GM23248 (cell line): ENCODE results near the gene VWA5B2. TPM values are rescaled to one million over a fixed set of nuclear protein-coding genes. Genes with fewer than 3 reads are reported as not detected.

Experiments
- DNase-seq: peaks from one replicate; pipeline ENCODE4 v3.0.0-alpha.2; 2015
- H2AFZ ChIP-seq: fragments of 200-600 bp; sonication (generic); 2 replicates; pipeline ENCODE4 v1.6.1; 2016; ENCODE audit warnings: antibody characterized with exemption
- H3F3A ChIP-seq: fragments of 200-600 bp; sonication (generic); 2 replicates; pipeline ENCODE4 v1.6.1; 2016; ENCODE audit warnings: mild to moderate bottlenecking, antibody characterized with exemption, mixed run types; ENCODE audit not compliant: insufficient read depth
- H3K27ac ChIP-seq: fragments of 200-600 bp; sonication (generic); 2 replicates; pipeline ENCODE4 v1.5.1; 2016; ENCODE audit warnings: mild to moderate bottlenecking
- H3K27me3 ChIP-seq: fragments of 200-600 bp; sonication (generic); replicated peaks from 2 replicates; pipeline ENCODE4 v1.6.1; 2016; ENCODE audit warnings: mild to moderate bottlenecking; ENCODE audit not compliant: insufficient read depth
- H3K36me3 ChIP-seq: fragments of 200-600 bp; sonication (generic); 2 replicates; pipeline ENCODE4 v1.6.1; 2016; ENCODE audit warnings: low read depth, mild to moderate bottlenecking
- H3K4me1 ChIP-seq: fragments of 200-600 bp; sonication (generic); 2 replicates; pipeline ENCODE4 v1.6.1; 2016; ENCODE audit warnings: mild to moderate bottlenecking; ENCODE audit not compliant: insufficient read depth
- H3K4me2 ChIP-seq: fragments of 200-600 bp; sonication (generic); one replicate; pipeline ENCODE4 v1.6.1; 2016; ENCODE audit warnings: mild to moderate bottlenecking; ENCODE audit not compliant: unreplicated experiment
- H3K4me3 ChIP-seq: fragments of 200-600 bp; sonication (generic); 2 replicates; pipeline ENCODE4 v1.5.1; 2016; ENCODE audit warnings: mild to moderate bottlenecking
- H3K79me2 ChIP-seq: fragments of 200-600 bp; sonication (generic); 2 replicates; pipeline ENCODE4 v1.6.1; 2016; ENCODE audit warnings: mild to moderate bottlenecking; ENCODE audit not compliant: insufficient read depth
- H3K9ac ChIP-seq: fragments of 200-600 bp; sonication (generic); 2 replicates; pipeline ENCODE4 v1.6.1; 2016; ENCODE audit warnings: mild to moderate bottlenecking
- H3K9me2 ChIP-seq: fragments of 200-600 bp; sonication (generic); 2 replicates; pipeline ENCODE4 v1.6.1; 2016; ENCODE audit warnings: mixed run types, mild to moderate bottlenecking, moderate library complexity; ENCODE audit not compliant: insufficient read depth
- H3K9me3 ChIP-seq: fragments of 200-600 bp; sonication (generic); one replicate; pipeline ENCODE4 v1.6.1; 2017; ENCODE audit warnings: low read depth
- H4K20me1 ChIP-seq: fragments of 200-600 bp; sonication (generic); 2 replicates; pipeline ENCODE4 v1.6.0; 2016; ENCODE audit not compliant: insufficient read depth
- EZH2 ChIP-seq: fragments of 200-600 bp; sonication (generic); IDR thresholded peaks from 2 replicates; pipeline ENCODE4 v1.6.1; 2018; ENCODE audit warnings: antibody characterized with exemption, mild to moderate bottlenecking; ENCODE audit not compliant: insufficient read depth, poor library complexity, severe bottlenecking
- EZH2phosphoT487 ChIP-seq: fragments of 200-600 bp; sonication (generic); IDR thresholded peaks from 2 replicates; pipeline ENCODE4 v1.6.1; 2018; ENCODE audit warnings: antibody characterized with exemption, moderate library complexity, mild to moderate bottlenecking, low read depth; ENCODE audit not compliant: insufficient read depth
- WGBS, 2 experiments: methylation state at CpG; one replicate each; pipeline ENCODE4 v1.1.6; 2015 to 2017; ENCODE audit warnings: low lambda C conversion rate in 2 of 2, low coverage in 1 of 2; ENCODE audit errors: missing lambda C conversion rate in 2 of 2; 5-methylcytosine and 5-hydroxymethylcytosine counted together
- in situ Hi-C: fragments of 300-500 bp; cut with MboI; formaldehyde crosslinking; loops from 2 replicates; pipeline ENCODE4 v1.15.0; 2020
- polyA plus RNA-seq: library from polyadenylated mRNA; unstranded; fragments of >200 nt; fragmentation: Nextera tagmentation; extraction: Ambion mirVana; gene quantifications from 2 replicates; pipeline ENCODE4 v1.2.1, GENCODE V29; 2016
- total RNA-seq: library from RNA; depleted of rRNA; stranded (reverse); fragments of >200 nt; shearing (Covaris generic); gene quantifications from 2 replicates; pipeline ENCODE4 v1.2.3, GENCODE V29; 2014

VWA5B2 gene
- total and polyA plus RNA-seq, 2 experiments from 2014 or later, result not detected

DNA sequence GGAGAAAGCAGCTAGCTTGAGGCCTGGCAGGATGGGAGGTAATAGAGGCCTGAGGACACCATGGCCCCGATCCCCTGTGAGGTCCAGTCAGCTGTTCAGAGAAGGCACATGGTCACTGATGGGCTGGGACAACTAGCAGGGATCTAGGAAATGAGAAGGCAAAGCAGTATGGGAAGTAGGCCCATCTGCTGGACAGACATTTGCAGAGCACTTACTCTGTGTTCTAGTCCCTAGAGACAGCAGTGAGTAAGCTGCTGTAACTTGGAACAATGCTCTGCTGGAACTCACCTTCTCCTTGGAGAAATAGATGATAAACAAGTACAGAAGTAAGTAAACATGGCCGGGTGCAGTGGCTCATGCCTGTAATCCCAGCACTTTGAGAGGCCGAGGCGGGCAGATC is 53.6 kb downstream of the VWA5B2 start:
- Histone ChIP-seq H3K9ac (no peak overlapping the region), H3K4me2 (no peak overlapping the region), H3F3A (no peaks in the 10 kb centered on the region), H3K79me2 (no peaks in the 10 kb centered on the region), H3K36me3 (no peaks in the 10 kb centered on the region), H4K20me1 (no peaks in the 10 kb centered on the region), H3K27ac (no peak overlapping the region), H3K4me3 (no peak overlapping the region), H3K9me2 (no peaks in the 10 kb centered on the region), H3K27me3 (peaks cover 12% of the 10 kb centered on the region), H2AFZ (no peak overlapping the region), H3K4me1 (no peaks in the 10 kb centered on the region), H3K9me3 (no peaks in the 10 kb centered on the region)
- DNase-seq, result peak; percentile 27
- in situ Hi-C loops, result loop anchor here (10.0 kb wide), 1 partner anchor 388 kb away; no protein-coding TSS in a partner anchor
- TF ChIP-seq EZH2, result no peak
- no peak for TF ChIP-seq EZH2phosphoT487
- WGBS, 2 experiments, result 82 to 88% methylated on average over 4 of the region's 4 CpGs

DNA sequence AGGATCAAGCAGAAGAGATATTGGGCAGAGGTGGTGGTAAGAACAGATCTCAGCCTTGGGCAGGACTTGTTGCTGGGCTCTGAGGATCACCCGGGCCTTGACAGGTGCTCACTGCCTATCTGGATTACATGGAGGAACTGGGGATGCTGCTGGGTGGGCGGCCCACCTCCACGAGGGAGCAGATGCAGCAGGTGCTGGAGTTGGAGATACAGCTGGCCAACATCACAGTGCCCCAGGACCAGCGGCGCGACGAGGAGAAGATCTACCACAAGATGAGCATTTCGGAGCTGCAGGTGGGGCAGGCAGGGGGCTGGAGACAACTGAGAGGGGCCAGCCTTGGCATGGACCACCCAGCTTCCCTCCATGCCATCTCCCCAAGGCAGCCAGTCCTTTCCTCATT is 54.3 kb downstream of the VWA5B2 start:
- Histone ChIP-seq H3K9ac (no peak overlapping the region), H3K9me2 (no peaks in the 10 kb centered on the region), H3K4me3 (no peak overlapping the region), H2AFZ (no peak overlapping the region), H3K27me3 (peaks cover 10% of the 10 kb centered on the region), H3K9me3 (no peaks in the 10 kb centered on the region), H3K36me3 (no peaks in the 10 kb centered on the region), H4K20me1 (no peaks in the 10 kb centered on the region), H3K4me1 (no peaks in the 10 kb centered on the region), H3K79me2 (no peaks in the 10 kb centered on the region), H3K4me2 (no peak overlapping the region), H3F3A (no peaks in the 10 kb centered on the region), H3K27ac (no peak overlapping the region)
- in situ Hi-C loops, result loop anchor here (10.0 kb wide), 1 partner anchor 389 kb away; no protein-coding TSS in a partner anchor
- TF ChIP-seq EZH2 (no peak), EZH2phosphoT487 (no peak)
- DNase-seq, result no peak
- WGBS, 2 experiments, result 81 to 90% methylated on average over 8 of the region's 8 CpGs

DNA sequence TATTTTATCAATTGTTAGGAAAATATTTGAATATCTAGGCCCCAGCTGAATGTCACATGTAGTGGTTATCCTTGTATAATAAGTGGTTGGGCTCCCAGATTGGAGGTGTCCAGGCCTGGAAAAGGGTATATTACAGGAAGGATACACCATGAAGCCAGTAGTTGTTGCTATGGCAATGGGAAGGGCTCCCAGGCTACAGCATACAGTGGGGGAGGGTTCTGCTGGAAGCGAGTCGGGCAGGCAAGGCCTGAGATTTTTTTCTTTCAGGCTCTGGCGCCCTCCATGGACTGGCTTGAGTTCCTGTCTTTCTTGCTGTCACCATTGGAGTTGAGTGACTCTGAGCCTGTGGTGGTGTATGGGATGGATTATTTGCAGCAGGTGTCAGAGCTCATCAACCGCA is 55.3 kb downstream of the VWA5B2 start:
- DNase-seq, result peak; percentile 79
- Histone ChIP-seq H3K9ac (no peak overlapping the region), H3K27me3 (peaks cover 6% of the 10 kb centered on the region; the same call in 1 of the 2 replicates), H4K20me1 (no peaks in the 10 kb centered on the region), H3K4me3 (no peak overlapping the region), H3K4me2 (no peak overlapping the region), H3K79me2 (no peaks in the 10 kb centered on the region), H3K36me3 (no peaks in the 10 kb centered on the region), H2AFZ (no peak overlapping the region), H3F3A (no peaks in the 10 kb centered on the region), H3K4me1 (no peaks in the 10 kb centered on the region), H3K9me2 (no peaks in the 10 kb centered on the region), H3K9me3 (no peaks in the 10 kb centered on the region), H3K27ac (no peak overlapping the region)
- 23 to 27% methylated on average over 4 of the region's 4 CpGs for WGBS, 2 experiments
- TF ChIP-seq EZH2, result no peak
- TF ChIP-seq EZH2phosphoT487, result no peak
- in situ Hi-C loops, result loop anchor here (10.0 kb wide), 1 partner anchor 390 kb away; no protein-coding TSS in a partner anchor

DNA sequence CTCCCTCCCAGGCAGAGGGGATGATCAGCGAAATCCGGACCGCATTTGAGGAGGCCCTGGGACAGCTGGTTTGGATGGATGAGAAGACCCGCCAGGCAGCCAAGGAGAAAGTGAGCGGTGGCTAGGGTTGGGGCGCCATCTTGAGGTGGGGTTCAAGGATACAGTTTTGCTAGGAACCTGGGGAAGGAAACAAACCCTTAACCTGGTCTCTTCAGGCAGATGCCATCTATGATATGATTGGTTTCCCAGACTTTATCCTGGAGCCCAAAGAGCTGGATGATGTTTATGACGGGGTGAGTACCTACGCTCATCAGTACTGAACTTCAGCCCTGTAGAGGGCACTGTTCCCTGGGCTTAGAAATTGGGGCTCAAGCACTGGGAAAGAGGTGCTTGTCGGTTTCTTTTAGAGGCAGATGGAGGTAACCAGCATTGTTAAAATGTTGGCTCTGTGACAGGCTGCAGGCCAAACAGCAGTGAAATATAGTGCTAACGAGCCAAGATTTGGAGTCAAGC is 60.1 kb downstream of the VWA5B2 start:
- Histone ChIP-seq H3K36me3 (no peaks in the 10 kb centered on the region), H3K27ac (no peak overlapping the region), H3K9ac (no peak overlapping the region), H3K9me2 (no peaks in the 10 kb centered on the region), H3K4me2 (no peak overlapping the region), H3K79me2 (no peaks in the 10 kb centered on the region), H3K4me1 (no peaks in the 10 kb centered on the region), H3F3A (no peaks in the 10 kb centered on the region), H3K27me3 (no peaks in the 10 kb centered on the region), H3K9me3 (no peaks in the 10 kb centered on the region), H3K4me3 (no peak overlapping the region), H2AFZ (no peak overlapping the region), H4K20me1 (no peaks in the 10 kb centered on the region)
- peak; percentile 65 for DNase-seq
- 7 to 8% methylated on average over 10 of the region's 10 CpGs for WGBS, 2 experiments
- in situ Hi-C loops, result loop anchor here (10.0 kb wide), 1 partner anchor 395 kb away; no protein-coding TSS in a partner anchor
- TF ChIP-seq EZH2, result no peak
- no peak for TF ChIP-seq EZH2phosphoT487

DNA sequence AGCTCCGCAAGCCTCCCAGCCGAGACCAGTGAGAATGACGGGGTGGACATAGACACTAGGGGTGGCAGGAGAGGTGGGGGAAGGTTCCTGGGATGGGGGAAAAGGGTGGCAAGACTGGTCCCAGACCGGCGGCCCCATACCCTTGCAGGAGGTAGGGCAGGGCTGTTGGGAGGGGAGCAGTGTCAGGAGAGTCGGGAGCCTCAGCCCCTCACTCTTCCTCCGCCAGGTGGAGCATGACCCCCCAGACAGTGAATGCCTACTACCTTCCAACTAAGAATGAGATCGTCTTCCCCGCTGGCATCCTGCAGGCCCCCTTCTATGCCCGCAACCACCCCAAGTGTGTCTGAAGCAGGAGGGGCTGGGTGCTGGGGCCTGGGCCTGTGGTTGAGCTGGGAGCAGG is 60.9 kb downstream of the VWA5B2 start:
- H3K27ac ChIP-seq, result no peak overlapping the region
- H3K79me2 ChIP-seq, result no peaks in the 10 kb centered on the region
- no peak overlapping the region for H2AFZ ChIP-seq
- no peak overlapping the region for H3K4me2 ChIP-seq
- no peaks in the 10 kb centered on the region for H3K27me3 ChIP-seq
- no peaks in the 10 kb centered on the region for H3F3A ChIP-seq
- no peak for DNase-seq
- H3K9me2 ChIP-seq, result no peaks in the 10 kb centered on the region
- H3K4me3 ChIP-seq, result no peak overlapping the region
- 72 to 81% methylated on average over 8 to 10 of the region's 10 CpGs for WGBS, 2 experiments
- in situ Hi-C loops, result no loop called here
- no peaks in the 10 kb centered on the region for H3K36me3 ChIP-seq
- no peaks in the 10 kb centered on the region for H4K20me1 ChIP-seq
- H3K9me3 ChIP-seq, result no peaks in the 10 kb centered on the region
- H3K4me1 ChIP-seq, result no peaks in the 10 kb centered on the region
- H3K9ac ChIP-seq, result no peak overlapping the region
- TF ChIP-seq EZH2, result no peak
- no peak for TF ChIP-seq EZH2phosphoT487
